Fibroblast of the aortic adventitia (primary cell): ENCODE measurements around the gene CALD1. TPM values are rescaled to one million over a fixed set of nuclear protein-coding genes. Genes with fewer than 3 reads are reported as not detected.

Experiments used
- DNase-seq: peaks from one replicate; pipeline ENCODE4 v3.0.0-alpha.2; 2010; ENCODE audit warnings: low read depth
- H3K4me3 ChIP-seq: 2 replicates; pipeline ENCODE4 v1.5.1; 2011; ENCODE audit warnings: low read depth, mild to moderate bottlenecking, control low read depth, low read length, moderate library complexity
- total RNA-seq: library from RNA; depleted of rRNA; stranded (reverse); fragments of >200 nt; gene quantifications from 2 replicates; pipeline ENCODE4 v1.2.3, GENCODE V29; 2012; ENCODE audit warnings: low replicate concordance
- TF ChIP-seq, protein P1 (sequence below): IDR thresholded peaks from 2 replicates; pipeline ENCODE4 v1.5.1; 2011; ENCODE audit warnings: mild to moderate bottlenecking, low read length, control low read depth, inconsistent platforms; ENCODE audit not compliant: insufficient read depth

Gene CALD1
- total RNA-seq, 1 donor: 201 TPM

DNA sequence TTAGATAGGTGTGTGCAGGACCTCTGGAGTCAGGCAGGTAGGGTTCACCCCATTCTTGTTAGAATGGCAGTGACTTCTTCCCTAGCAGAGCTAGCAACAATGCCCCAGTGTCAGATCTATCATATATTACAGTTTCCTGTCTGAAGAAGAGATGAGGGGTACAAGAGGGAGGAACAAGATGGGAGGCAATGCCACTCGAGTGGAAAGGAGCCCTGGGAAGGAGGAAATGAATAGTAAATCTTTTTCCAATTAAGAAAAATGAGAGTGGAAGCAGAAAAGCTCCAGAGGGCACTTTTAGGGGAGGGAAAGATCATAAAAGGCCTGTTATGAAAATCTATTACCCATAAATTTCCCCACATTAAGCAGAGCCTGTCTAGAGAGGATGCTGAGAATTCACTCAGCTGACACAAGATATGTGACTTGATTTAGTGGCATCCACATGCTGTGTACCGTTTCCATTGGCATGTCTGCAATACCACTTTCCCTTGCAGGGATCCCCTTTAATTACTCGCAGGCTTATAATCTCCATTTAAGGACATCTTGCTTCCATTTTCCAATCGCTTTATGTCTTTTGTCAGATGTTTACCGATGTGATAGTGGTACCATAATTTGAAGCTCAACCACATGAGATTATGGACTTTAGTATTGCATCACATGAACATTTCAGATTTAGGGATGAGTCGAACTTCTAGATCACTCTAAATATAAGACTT lies 136.9 kb downstream of the CALD1 start:
- TF ChIP-seq, protein P1, sequence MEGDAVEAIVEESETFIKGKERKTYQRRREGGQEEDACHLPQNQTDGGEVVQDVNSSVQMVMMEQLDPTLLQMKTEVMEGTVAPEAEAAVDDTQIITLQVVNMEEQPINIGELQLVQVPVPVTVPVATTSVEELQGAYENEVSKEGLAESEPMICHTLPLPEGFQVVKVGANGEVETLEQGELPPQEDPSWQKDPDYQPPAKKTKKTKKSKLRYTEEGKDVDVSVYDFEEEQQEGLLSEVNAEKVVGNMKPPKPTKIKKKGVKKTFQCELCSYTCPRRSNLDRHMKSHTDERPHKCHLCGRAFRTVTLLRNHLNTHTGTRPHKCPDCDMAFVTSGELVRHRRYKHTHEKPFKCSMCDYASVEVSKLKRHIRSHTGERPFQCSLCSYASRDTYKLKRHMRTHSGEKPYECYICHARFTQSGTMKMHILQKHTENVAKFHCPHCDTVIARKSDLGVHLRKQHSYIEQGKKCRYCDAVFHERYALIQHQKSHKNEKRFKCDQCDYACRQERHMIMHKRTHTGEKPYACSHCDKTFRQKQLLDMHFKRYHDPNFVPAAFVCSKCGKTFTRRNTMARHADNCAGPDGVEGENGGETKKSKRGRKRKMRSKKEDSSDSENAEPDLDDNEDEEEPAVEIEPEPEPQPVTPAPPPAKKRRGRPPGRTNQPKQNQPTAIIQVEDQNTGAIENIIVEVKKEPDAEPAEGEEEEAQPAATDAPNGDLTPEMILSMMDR: no peak
- no peak for DNase-seq
- H3K4me3 ChIP-seq: no peak overlapping the region

DNA sequence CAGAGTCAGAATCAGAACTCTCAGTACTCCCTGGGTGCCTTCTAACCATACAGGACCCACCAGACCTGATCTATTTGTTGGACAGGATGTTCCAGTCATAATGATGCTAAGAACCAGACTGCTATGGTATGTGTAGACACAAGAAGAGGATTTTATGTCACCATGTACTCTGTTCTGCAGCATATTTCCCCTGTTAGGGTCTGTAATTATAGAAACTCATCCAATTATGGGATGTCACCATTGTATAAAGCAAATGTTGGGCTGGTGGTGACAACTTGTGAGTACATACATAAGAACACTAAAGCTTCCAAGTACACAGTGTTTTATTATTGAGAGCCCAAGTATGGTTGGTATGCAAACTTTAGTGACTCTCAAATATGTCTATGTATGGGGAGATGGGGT lies 139.8 kb downstream of the CALD1 start:
- TF ChIP-seq, protein P1: no peak
- DNase-seq: no peak
- H3K4me3 ChIP-seq: no peak overlapping the region

DNA sequence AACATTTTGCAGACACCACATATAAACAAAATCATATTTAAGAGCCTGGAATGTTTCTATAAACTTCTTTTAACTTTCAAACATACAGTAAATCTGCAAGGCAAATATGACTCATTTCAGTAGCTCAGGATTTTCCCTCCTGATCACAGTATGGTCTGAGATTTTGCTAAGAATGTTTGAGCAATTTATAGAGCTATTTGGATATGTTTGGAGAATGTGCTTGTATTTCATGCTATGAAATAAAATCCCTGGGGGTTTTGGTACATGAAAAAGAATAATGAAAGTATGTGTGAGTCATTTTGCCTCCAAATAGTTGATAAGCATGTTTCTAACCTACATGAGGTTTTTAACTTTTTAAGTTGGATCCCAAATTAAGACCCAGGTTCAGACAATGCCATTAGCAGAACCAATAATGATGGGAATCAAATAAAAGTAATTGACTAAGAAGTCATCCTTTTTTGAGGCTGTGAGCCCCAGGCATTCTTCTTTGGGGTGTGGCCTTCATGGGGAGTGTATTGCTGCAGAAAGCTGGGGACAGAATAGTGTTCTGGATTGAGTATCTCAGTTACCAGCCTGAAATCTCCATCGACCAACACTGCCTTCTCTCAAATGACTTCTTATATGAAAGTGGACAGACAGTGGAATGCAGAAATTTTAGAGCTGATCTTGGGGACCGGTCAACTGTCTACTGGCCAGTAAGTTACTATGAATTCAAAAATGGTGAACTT lies 140.8 kb downstream of the CALD1 start:
- no peak overlapping the region for H3K4me3 ChIP-seq
- TF ChIP-seq, protein P1: no peak
- peak; percentile 92 for DNase-seq

DNA sequence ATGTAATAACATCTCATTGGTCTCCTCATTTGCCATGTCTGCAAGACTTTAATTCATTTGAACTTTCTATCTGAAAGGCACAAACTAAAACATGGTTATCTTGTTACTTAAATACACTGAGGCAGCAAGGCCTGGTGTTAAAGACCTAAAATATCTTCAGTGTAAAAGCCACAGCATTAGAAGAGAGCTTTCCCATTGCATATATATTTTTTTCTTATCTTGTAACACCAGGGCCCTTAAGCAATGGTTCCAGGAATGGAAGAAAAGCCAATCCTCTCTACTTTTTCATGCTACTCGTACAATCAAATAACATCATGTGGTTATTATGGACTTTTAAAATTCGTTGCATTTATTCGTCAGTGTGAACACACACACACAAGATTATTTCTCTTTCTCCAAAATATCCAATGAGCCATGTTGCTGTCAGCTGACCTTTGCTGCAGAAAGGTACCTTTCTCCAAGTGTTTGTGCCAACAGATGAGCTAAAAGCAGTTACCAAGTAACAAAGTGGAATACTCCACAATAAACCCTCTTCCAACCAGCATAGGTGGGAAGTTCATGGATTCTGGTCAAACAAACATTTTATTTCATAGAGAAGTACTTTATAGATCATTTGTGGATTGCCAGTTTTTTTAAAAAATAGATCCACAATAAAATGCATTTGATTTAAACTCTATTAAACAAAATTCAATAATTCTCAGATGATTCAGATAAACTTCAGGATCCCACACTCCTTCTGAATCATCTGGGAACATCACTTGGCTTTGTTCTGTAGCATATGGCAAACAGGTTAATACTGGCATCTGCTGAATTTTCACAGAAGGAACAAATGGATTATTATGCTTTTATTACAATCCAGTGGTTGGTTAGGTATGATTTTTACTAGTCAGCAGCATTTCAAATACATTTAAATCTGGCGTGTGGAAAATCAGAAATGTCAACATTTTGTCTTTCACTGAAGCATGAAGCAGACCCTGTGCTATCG lies 143.6 kb downstream of the CALD1 start:
- DNase-seq: no peak
- TF ChIP-seq, protein P1: no peak
- no peak overlapping the region for H3K4me3 ChIP-seq

DNA sequence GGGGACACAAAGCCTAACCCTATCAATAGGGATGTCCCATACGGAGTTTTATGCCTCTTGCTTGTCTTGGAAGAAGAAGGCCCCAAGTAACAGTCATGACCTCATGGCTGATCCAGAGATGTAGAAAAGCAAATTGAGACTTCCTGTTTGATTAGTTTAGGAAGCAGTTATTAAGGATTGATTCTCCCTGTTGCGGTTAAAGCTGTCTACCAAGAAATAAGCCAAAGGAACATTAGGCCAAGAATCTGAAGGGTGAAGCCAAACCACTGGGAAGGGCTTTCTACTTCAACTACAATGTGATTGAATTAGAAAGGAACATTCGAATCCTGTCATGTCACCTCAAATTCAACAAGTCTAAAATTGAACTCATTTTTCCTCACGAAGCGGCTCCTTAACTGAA lies 146.3 kb downstream of the CALD1 start:
- no peak for DNase-seq
- TF ChIP-seq, protein P1: no peak
- no peak overlapping the region for H3K4me3 ChIP-seq

DNA sequence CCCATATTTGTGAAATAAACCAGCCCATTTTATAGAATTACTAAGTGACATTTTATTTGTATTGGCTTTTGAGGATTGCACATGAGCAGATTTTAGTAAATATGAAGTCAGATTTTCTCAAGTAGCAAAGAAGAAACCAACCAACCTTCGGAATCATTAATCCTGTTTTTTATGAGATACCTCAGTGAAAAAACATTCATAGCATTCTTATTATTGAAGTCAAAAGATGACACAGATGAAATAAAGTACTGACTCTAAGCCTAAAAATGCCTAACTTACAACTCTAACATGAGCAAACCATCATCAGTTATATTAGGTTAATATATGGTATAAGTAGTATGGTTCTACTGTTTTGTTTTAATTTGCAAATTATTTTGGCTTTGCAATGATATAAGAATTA lies 147.0 kb downstream of the CALD1 start:
- DNase-seq: no peak
- TF ChIP-seq, protein P1: no peak
- no peak overlapping the region for H3K4me3 ChIP-seq
